ENCODE data around the gene SLC52A3.

The SLC52A3 gene

GRCh38 chr20:717832-718231, 50.5 kb downstream of the SLC52A3 start:
- no peak overlapping the region for H3K23ac ChIP-seq (ENCODE audit: low read depth, low read length, poor library complexity)
- H3K14ac ChIP-seq (ENCODE audit: low read length): no peak overlapping the region
- H3K4me1 ChIP-seq (ENCODE audit: control insufficient read depth in 2 of 2, insufficient read depth in 1 of 2, low read depth in 1 of 2, low read length in 2 of 2): peaks cover 0 to 7% of the 10 kb centered on the region in 2 donors
- no peak overlapping the region for H3K18ac ChIP-seq (ENCODE audit: low read length)
- H2BK5ac ChIP-seq (ENCODE audit: low read length): no peak overlapping the region
- H3K27me3 ChIP-seq (ENCODE audit: control insufficient read depth in 3 of 3, insufficient read depth in 3 of 3, low read depth in 1 of 3, low read length in 3 of 3): peaks cover 0 to 40% (median 1%) of the 10 kb centered on the region in 3 experiments
- H3K4ac ChIP-seq (ENCODE audit: low read length): no peak overlapping the region
- H4K8ac ChIP-seq (ENCODE audit: low read depth, low read length): no peak overlapping the region
- no peak overlapping the region for H3K4me3 ChIP-seq (ENCODE audit: low read length in 2 of 2)
- no peak overlapping the region for H3K4me2 ChIP-seq (ENCODE audit: insufficient read depth, low read length, poor library complexity, severe bottlenecking)
- H2BK12ac ChIP-seq (ENCODE audit: low read length): no peak overlapping the region
- H3K27ac ChIP-seq (replicated peaks; ENCODE audit: low read length): no peak overlapping the region
- no peaks in the 10 kb centered on the region for H3K36me3 ChIP-seq (replicated peaks in 1 of 2; ENCODE audit: control insufficient read depth in 2 of 2, insufficient read depth in 2 of 2, low read length in 2 of 2)
- no peak overlapping the region for H2BK15ac ChIP-seq (ENCODE audit: low read length)
- no peak overlapping the region for H2BK120ac ChIP-seq (ENCODE audit: low read depth, low read length)
- H2AK5ac ChIP-seq (ENCODE audit: low read depth, low read length): no peak overlapping the region
- H3K9ac ChIP-seq (ENCODE audit: low read depth, low read length, poor library complexity): no peak overlapping the region
- no peak overlapping the region for H2AFZ ChIP-seq (ENCODE audit: low read length)
- H3K9me3 ChIP-seq (replicated peaks in 1 of 2; ENCODE audit: control insufficient read depth in 2 of 2, insufficient read depth in 1 of 2, low read depth in 1 of 2, low read length in 2 of 2): no peaks in the 10 kb centered on the region
- WGBS, 2 donors (ENCODE audit: extremely low coverage in 2 of 2, insufficient read length in 2 of 2, insufficient replicate concordance in 1 of 2): no CpG with 5 or more reads among the region's 5 CpGs
- H4K91ac ChIP-seq (ENCODE audit: low read depth, low read length, poor library complexity): no peak overlapping the region
- H3K79me1 ChIP-seq (ENCODE audit: low read depth, low read length): peaks cover 1% of the 10 kb centered on the region
- no peak for DNase-seq (ENCODE audit: low spot score)

GRCh38 chr20:717271-717670, 51.0 kb downstream of the SLC52A3 start:
- WGBS, 2 donors (ENCODE audit: extremely low coverage in 2 of 2, insufficient read length in 2 of 2, insufficient replicate concordance in 1 of 2): no CpG with 5 or more reads among the region's 7 CpGs
- Histone ChIP-seq H3K4me1 (ENCODE audit: control insufficient read depth in 2 of 2, insufficient read depth in 1 of 2, low read depth in 1 of 2, low read length in 2 of 2) (peaks cover 0 to 7% of the 10 kb centered on the region in 2 donors), H2BK120ac (ENCODE audit: low read depth, low read length) (no peak overlapping the region), H3K14ac (ENCODE audit: low read length) (no peak overlapping the region), H2BK15ac (ENCODE audit: low read length) (no peak overlapping the region), H2BK5ac (ENCODE audit: low read length) (no peak overlapping the region), H3K18ac (ENCODE audit: low read length) (no peak overlapping the region), H3K4ac (ENCODE audit: low read length) (no peak overlapping the region), H3K27me3 (ENCODE audit: control insufficient read depth in 3 of 3, insufficient read depth in 3 of 3, low read depth in 1 of 3, low read length in 3 of 3) (peaks cover 0 to 37% (median 1%) of the 10 kb centered on the region in 3 experiments), H3K9ac (ENCODE audit: low read depth, low read length, poor library complexity) (no peak overlapping the region), H3K27ac (replicated peaks; ENCODE audit: low read length) (no peak overlapping the region), H3K79me1 (ENCODE audit: low read depth, low read length) (peaks cover 1% of the 10 kb centered on the region), H3K9me3 (replicated peaks in 1 of 2; ENCODE audit: control insufficient read depth in 2 of 2, insufficient read depth in 1 of 2, low read depth in 1 of 2, low read length in 2 of 2) (no peaks in the 10 kb centered on the region), H4K8ac (ENCODE audit: low read depth, low read length) (no peak overlapping the region), H3K4me2 (ENCODE audit: insufficient read depth, low read length, poor library complexity, severe bottlenecking) (no peak overlapping the region), H3K4me3 (ENCODE audit: low read length in 2 of 2) (no peak overlapping the region), H3K36me3 (replicated peaks in 1 of 2; ENCODE audit: control insufficient read depth in 2 of 2, insufficient read depth in 2 of 2, low read length in 2 of 2) (no peaks in the 10 kb centered on the region), H2BK12ac (ENCODE audit: low read length) (no peak overlapping the region), H2AFZ (ENCODE audit: low read length) (no peak overlapping the region), H4K91ac (ENCODE audit: low read depth, low read length, poor library complexity) (no peak overlapping the region), H3K23ac (ENCODE audit: low read depth, low read length, poor library complexity) (no peak overlapping the region), H2AK5ac (ENCODE audit: low read depth, low read length) (peak overlapping the region; percentile 19)
- no peak for DNase-seq (ENCODE audit: low spot score)

- Histone ChIP-seq H3K79me1 (ENCODE audit: low read depth, low read length) (peaks cover 1% of the 10 kb centered on the region), H2BK12ac (ENCODE audit: low read length) (no peak overlapping the region), H3K27ac (replicated peaks; ENCODE audit: low read length) (no peak overlapping the region), H3K18ac (ENCODE audit: low read length) (no peak overlapping the region), H3K4me2 (ENCODE audit: insufficient read depth, low read length, poor library complexity, severe bottlenecking) (no peak overlapping the region), H2AK5ac (ENCODE audit: low read depth, low read length) (no peak overlapping the region), H2BK120ac (ENCODE audit: low read depth, low read length) (no peak overlapping the region), H3K9me3 (replicated peaks in 1 of 2; ENCODE audit: control insufficient read depth in 2 of 2, insufficient read depth in 1 of 2, low read depth in 1 of 2, low read length in 2 of 2) (peaks cover 0 to under 1% of the 10 kb centered on the region in 2 donors), H3K4ac (ENCODE audit: low read length) (no peak overlapping the region), H3K27me3 (ENCODE audit: control insufficient read depth in 3 of 3, insufficient read depth in 3 of 3, low read depth in 1 of 3, low read length in 3 of 3) (peaks cover 0 to 30% (median 2%) of the 10 kb centered on the region in 3 experiments), H2BK15ac (ENCODE audit: low read length) (no peak overlapping the region), H3K4me3 (ENCODE audit: low read length in 2 of 2) (no peak overlapping the region), H4K91ac (ENCODE audit: low read depth, low read length, poor library complexity) (no peak overlapping the region), H3K23ac (ENCODE audit: low read depth, low read length, poor library complexity) (no peak overlapping the region), H2AFZ (ENCODE audit: low read length) (no peak overlapping the region), H4K8ac (ENCODE audit: low read depth, low read length) (no peak overlapping the region), H3K9ac (ENCODE audit: low read depth, low read length, poor library complexity) (no peak overlapping the region), H2BK5ac (ENCODE audit: low read length) (no peak overlapping the region), H3K4me1 (ENCODE audit: control insufficient read depth in 2 of 2, insufficient read depth in 1 of 2, low read depth in 1 of 2, low read length in 2 of 2) (peaks cover 0 to 3% of the 10 kb centered on the region in 2 donors), H3K14ac (ENCODE audit: low read length) (no peak overlapping the region), H3K36me3 (replicated peaks in 1 of 2; ENCODE audit: control insufficient read depth in 2 of 2, insufficient read depth in 2 of 2, low read length in 2 of 2) (no peaks in the 10 kb centered on the region)
- DNase-seq (ENCODE audit: low spot score): no peak
- WGBS, 2 donors (ENCODE audit: extremely low coverage in 2 of 2, insufficient read length in 2 of 2, insufficient replicate concordance in 1 of 2): no CpG with 5 or more reads among the region's 2 CpGs
Observed at GRCh38 chr20:714453-714852, 53.8 kb downstream of the SLC52A3 start.

DNA sequence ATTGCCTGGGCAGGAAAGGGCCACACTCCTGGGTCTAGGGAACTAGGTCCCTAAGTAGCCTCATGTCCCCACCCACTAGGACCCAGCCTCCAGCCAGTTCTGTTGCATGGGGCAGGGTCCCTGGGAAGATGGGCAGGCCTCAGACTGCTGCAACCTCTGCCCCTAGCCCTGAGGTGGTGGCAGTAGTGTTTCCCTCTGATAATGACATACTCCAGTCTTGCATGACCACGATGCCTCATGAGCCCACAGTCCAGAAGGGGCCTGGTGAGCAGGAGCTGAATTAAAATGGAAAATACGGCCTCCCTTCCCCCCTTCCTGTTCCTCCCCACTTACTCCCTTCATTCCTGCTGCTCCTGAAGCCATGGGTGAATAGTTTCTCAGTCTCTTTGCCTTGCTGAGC, 56.7 kb downstream of the SLC52A3 start:
- Histone ChIP-seq H3K4ac (ENCODE audit: low read length) (no peak overlapping the region), H3K14ac (ENCODE audit: low read length) (no peak overlapping the region), H2BK5ac (ENCODE audit: low read length) (no peak overlapping the region), H3K27me3 (ENCODE audit: control insufficient read depth in 3 of 3, insufficient read depth in 3 of 3, low read depth in 1 of 3, low read length in 3 of 3) (peaks cover 0 to 45% (median 7%) of the 10 kb centered on the region in 3 experiments), H3K4me2 (ENCODE audit: insufficient read depth, low read length, poor library complexity, severe bottlenecking) (no peak overlapping the region), H3K9me3 (replicated peaks in 1 of 2; ENCODE audit: control insufficient read depth in 2 of 2, insufficient read depth in 1 of 2, low read depth in 1 of 2, low read length in 2 of 2) (peaks cover 2 to 13% of the 10 kb centered on the region in 2 donors), H2BK15ac (ENCODE audit: low read length) (no peak overlapping the region), H3K18ac (ENCODE audit: low read length) (peak overlapping the region; percentile 27), H3K9ac (ENCODE audit: low read depth, low read length, poor library complexity) (no peak overlapping the region), H4K91ac (ENCODE audit: low read depth, low read length, poor library complexity) (no peak overlapping the region), H3K4me1 (ENCODE audit: control insufficient read depth in 2 of 2, insufficient read depth in 1 of 2, low read depth in 1 of 2, low read length in 2 of 2) (peaks cover 0 to 5% of the 10 kb centered on the region in 2 donors), H3K23ac (ENCODE audit: low read depth, low read length, poor library complexity) (no peak overlapping the region), H3K27ac (replicated peaks; ENCODE audit: low read length) (no peak overlapping the region), H2BK120ac (ENCODE audit: low read depth, low read length) (no peak overlapping the region), H2AFZ (ENCODE audit: low read length) (no peak overlapping the region), H2AK5ac (ENCODE audit: low read depth, low read length) (peak overlapping the region; percentile 32), H3K36me3 (replicated peaks in 1 of 2; ENCODE audit: control insufficient read depth in 2 of 2, insufficient read depth in 2 of 2, low read length in 2 of 2) (no peaks in the 10 kb centered on the region), H3K4me3 (ENCODE audit: low read length in 2 of 2) (no peak overlapping the region), H2BK12ac (ENCODE audit: low read length) (no peak overlapping the region), H3K79me1 (ENCODE audit: low read depth, low read length) (peaks cover 1% of the 10 kb centered on the region), H4K8ac (ENCODE audit: low read depth, low read length) (no peak overlapping the region)
- no peak for DNase-seq (ENCODE audit: low spot score)
- no CpG with 5 or more reads among the region's 2 CpGs for WGBS, 2 donors (ENCODE audit: extremely low coverage in 2 of 2, insufficient read length in 2 of 2, insufficient replicate concordance in 1 of 2)
